GM12892 (cell line): ENCODE results near the gene AAMP.

Experiments
- POLR2A ChIP-seq: IDR thresholded peaks from 2 replicates; pipeline ENCODE4 v1.6.1; 2011; ENCODE audit warnings: low read depth, low read length, control low read depth
- POLR2AphosphoS5 ChIP-seq: IDR thresholded peaks from 2 replicates; pipeline ENCODE4 v1.6.1; 2011; ENCODE audit warnings: low read depth, low read length, control low read depth
- TAF1 ChIP-seq: IDR thresholded peaks from 2 replicates; pipeline ENCODE4 v1.6.1; 2011; ENCODE audit warnings: low read depth, mild to moderate bottlenecking, control low read depth, low read length, borderline replicate concordance

DNA sequence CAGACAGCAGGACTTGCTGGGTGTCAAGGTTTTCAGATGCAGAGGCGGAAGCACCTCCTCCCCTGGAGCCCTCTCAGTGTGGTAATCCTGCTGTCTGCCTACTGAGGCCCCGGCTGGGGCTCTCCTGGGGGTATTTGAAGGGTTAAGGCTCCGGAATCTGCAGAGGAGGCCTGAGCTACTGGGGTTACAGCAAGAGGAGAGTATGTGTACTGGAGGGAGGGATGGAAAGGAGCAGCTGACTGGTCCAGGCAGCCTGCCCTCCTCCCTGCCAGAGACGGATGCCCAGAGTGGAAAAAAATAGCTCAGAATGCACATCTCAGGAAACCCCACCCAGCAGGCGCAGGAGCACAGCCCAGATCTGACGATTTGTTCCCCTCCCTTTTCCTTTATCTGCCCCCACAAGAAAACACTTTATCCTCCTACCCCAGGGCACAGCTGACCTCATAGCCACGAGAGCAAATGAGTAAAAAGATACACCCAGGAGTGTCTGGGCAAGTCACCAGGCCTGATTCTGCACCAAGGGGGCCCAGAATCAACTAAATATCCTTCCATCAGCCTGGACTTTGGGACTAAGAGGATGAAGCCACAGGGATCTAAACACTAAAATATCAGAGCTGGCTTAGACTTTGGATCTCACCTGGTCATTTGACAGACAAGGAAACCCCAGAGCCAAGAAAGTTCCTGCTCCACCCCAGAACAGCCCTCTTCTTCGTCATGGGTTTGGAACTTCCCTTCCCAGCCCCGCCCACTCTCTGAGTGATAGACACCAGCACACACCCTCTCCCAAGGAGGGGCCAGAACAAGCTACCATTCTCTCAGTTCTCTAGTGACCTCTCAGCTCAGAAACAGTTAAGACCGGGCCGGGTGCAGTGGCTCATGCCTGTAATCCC lies 16.9 kb upstream of the AAMP start:
- TF ChIP-seq TAF1 (no peak), POLR2AphosphoS5 (no peak; the same call in 1 of the 2 replicates), POLR2A (no peak)
